HEK293T (cell line): ENCODE measurements around the gene CSF2RB.

Source experiments
- ARNT ChIP-seq: fragments of 450-650 bp; IDR thresholded peaks from 2 replicates; pipeline ENCODE4 v1.6.1; 2017; ENCODE audit warnings: mild to moderate bottlenecking
- CTBP1 ChIP-seq: fragments of 450-650 bp; IDR thresholded peaks from 2 replicates; pipeline ENCODE4 v1.6.1; 2016; ENCODE audit warnings: borderline replicate concordance
- ELF4 ChIP-seq: fragments of 450-650 bp; IDR thresholded peaks from 2 replicates; pipeline ENCODE4 v1.6.1; 2017; ENCODE audit warnings: antibody characterized with exemption
- FOXA1 ChIP-seq: fragments of 450-650 bp; IDR thresholded peaks from 2 replicates; pipeline ENCODE4 v1.6.1; 2016; ENCODE audit warnings: mild to moderate bottlenecking
- FOXK2 ChIP-seq: fragments of 450-650 bp; IDR thresholded peaks from 2 replicates; pipeline ENCODE4 v1.6.1; 2016; ENCODE audit warnings: mild to moderate bottlenecking
- FOXM1 ChIP-seq: fragments of 450-650 bp; IDR thresholded peaks from 2 replicates; pipeline ENCODE4 v1.6.1; 2017; ENCODE audit warnings: mild to moderate bottlenecking, borderline replicate concordance
- HDGF ChIP-seq: fragments of 450-650 bp; IDR thresholded peaks from 2 replicates; pipeline ENCODE4 v1.6.1; 2017; ENCODE audit warnings: antibody characterized with exemption, borderline replicate concordance
- L3MBTL2 ChIP-seq: fragments of 450-650 bp; conservative IDR thresholded peaks from 2 replicates; pipeline ENCODE4 v1.6.1; 2016; ENCODE audit warnings: mild to moderate bottlenecking
- NFRKB ChIP-seq: fragments of 450-650 bp; IDR thresholded peaks from 2 replicates; pipeline ENCODE4 v1.6.1; 2016; ENCODE audit warnings: mild to moderate bottlenecking, moderate library complexity
- PKNOX1 ChIP-seq: fragments of 450-650 bp; IDR thresholded peaks from 2 replicates; pipeline ENCODE4 v1.6.1; 2016
- SP1 ChIP-seq: fragments of 450-650 bp; IDR thresholded peaks from 2 replicates; pipeline ENCODE4 v1.6.1; 2017
- SUZ12 ChIP-seq: fragments of 450-650 bp; IDR thresholded peaks from 2 replicates; pipeline ENCODE4 v1.6.1; 2016; ENCODE audit warnings: mild to moderate bottlenecking
- TARDBP ChIP-seq: fragments of 450-650 bp; IDR thresholded peaks from 2 replicates; pipeline ENCODE4 v1.6.1; 2016
- ZNF384 ChIP-seq: fragments of 450-650 bp; IDR thresholded peaks from 2 replicates; pipeline ENCODE4 v1.6.1; 2016

DNA sequence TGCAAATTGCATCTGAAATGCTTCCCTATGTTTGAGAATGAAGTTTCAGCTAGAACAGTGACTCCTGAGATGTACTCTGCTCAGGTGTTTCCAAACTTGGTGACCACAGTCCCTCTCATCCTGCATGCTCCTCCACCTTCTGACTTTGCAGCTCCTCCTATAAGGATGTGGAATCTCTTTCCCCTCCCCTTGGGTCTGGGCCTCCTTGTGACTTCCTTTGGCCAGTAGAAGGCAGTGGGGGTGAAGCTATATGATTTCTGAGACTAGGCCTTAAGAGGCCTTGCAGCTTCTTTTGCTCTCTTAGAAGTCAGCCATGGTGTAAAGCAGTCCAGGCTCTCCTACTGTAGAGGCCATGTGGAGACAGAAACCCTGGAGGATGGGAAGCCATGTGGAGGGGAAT lies 50.7 kb downstream of the CSF2RB start:
- TF ChIP-seq SP1: no peak
- no peak for TF ChIP-seq ELF4
- no peak for TF ChIP-seq TARDBP
- no peak for TF ChIP-seq L3MBTL2
- no peak for TF ChIP-seq FOXK2
- TF ChIP-seq SUZ12: no peak
- no peak for TF ChIP-seq NFRKB
- no peak for TF ChIP-seq CTBP1
- TF ChIP-seq FOXM1: no peak
- no peak for TF ChIP-seq FOXA1
- no peak for TF ChIP-seq ARNT
- no peak for TF ChIP-seq ZNF384
- no peak for TF ChIP-seq HDGF
- TF ChIP-seq PKNOX1: no peak
